Activated CD4-positive, alpha-beta T cell treated with anti-CD3 and anti-CD28 coated beads for 48 hours (primary cell): Measurements from ENCODE around the gene LRRC45.
A peak's percentile ranks its signal among the peaks of the same experiment; 100 is the strongest.

ENCODE experiments used
- DNase-seq: peaks from one replicate; pipeline ENCODE4 v3.0.0-alpha.2; 2020

LRRC45 gene

DNA sequence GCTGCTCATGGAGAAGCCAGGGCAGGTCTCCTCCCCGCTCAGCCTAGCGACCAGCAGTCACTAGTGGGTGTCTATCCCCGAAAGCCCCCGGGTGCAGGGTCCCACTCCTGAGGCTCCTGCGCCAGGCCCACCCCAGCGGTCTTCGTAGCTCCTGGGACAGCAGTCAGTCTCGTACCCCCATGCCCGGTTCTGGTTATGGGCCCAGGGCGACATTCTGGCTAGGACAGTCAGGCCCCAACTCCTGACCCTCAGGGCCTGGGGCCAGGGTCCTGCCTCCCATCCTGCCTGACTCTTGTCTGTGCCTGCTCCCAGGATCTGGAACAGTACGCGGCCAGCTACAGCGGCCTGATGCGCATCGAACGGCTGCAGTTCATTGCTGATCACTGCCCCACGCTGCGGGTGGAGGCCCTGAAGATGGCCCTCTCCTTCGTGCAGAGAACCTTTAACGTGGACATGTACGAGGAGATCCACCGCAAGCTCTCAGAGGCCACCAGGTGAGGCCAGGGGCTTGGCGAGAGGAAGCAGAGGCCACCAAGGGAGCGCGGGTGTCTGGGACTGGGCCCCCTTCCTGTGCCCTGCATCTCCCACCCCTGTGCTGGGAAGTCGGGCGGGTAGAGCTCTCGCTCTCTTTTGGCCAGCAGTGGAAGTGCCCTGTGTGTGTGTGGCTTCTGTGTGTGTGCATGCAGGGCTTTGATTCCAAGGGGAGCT, 30.6 kb downstream of the LRRC45 start:
- no peak for DNase-seq

DNA sequence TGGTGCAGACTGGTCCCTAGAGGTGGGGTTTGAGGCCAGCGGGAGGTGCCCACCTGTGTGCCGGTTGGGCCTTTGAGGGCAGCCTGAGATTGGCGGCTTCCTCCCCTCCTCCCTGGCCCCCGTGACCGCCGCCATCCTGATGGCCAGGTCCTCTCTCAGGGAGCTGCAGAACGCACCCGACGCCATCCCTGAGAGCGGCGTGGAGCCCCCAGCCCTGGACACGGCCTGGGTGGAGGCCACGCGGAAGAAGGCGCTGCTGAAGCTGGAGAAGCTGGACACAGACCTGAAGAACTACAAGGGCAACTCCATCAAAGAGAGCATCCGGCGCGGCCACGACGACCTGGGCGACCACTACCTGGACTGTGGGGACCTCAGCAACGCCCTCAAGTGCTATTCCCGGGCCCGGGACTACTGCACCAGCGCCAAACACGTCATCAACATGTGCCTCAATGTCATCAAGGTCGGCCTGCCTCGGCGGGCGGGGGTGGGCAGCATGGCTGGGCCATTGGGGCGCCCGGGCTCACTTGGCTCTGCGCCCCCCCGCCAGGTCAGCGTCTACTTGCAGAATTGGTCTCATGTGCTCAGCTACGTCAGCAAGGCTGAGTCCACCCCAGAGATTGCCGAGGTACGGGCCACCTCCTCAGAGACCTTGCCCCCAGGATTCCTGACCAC, 31.4 kb downstream of the LRRC45 start:
- DNase-seq, result no peak

DNA sequence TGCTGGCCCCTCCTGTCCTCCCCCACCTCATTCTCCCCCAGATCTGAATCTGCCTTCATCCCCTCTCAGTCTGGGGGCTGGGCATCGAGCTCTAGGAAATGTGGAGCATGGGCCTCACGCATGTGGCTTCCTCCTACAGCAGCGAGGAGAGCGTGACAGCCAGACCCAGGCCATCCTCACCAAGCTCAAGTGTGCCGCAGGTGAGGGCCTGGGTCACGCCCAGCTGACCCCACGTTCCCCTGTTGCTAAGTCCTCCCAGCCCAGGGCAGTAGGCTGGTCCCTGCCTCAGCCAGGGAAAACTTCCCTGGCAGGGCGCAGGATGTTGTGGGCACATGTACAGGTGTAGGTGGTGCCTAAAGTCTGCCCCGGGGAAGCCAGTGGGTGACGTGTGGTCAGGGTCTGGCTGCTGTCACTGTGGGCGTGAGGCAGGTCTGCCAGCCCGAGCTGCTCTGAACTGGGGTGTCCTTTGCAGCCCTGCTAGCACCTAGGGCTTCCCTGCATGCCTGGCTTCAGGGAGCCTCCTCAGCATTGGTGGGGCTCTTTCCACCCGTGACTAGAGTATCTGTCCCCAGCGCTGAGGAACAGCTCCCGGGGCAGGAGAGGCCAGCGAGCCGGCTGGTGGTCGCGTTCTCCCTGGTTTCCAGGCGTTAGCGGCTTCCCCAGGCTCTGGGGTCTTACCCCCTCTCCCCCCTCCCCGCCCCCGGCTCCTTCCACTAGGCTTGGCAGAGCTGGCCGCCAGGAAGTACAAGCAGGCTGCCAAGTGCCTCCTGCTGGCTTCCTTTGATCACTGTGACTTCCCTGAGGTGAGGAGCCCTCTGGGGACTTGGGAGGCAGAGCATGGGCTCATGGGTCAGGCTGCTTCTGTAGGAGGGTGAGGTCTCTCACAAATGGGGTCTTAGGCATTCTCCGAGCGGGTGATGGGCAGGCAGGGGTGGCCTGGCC, 32.2 kb downstream of the LRRC45 start:
- DNase-seq, result no peak

DNA sequence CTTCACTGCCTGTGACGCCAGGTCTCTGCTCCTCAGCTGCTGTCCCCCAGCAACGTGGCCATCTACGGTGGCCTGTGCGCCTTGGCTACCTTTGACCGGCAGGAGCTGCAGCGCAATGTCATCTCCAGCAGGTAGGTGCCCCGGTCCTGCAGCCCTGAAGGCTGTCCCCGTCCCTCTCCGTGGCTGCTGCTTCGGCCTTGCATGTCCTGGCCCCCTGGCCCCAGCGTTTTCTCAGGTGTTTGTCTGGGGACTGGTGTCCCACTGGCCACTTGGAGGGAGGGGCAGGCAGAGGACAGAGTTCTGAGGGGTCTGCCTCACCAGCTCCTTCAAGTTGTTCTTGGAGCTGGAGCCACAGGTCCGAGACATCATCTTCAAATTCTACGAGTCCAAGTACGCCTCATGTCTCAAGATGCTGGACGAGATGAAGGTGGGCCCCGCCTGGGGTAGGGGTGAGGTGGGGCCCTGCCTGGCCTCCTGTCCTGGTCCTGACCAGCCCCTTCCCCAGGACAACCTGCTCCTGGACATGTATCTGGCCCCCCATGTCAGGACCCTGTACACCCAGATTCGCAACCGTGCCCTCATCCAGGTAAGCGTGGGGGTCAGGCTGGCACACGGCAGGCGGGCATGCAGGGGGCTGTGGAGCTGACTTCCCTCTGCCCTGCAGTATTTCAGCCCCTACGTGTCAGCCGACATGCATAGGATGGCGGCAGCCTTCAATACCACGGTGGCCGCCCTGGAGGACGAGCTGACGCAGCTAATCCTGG, 33.0 kb downstream of the LRRC45 start:
- no peak for DNase-seq

DNA sequence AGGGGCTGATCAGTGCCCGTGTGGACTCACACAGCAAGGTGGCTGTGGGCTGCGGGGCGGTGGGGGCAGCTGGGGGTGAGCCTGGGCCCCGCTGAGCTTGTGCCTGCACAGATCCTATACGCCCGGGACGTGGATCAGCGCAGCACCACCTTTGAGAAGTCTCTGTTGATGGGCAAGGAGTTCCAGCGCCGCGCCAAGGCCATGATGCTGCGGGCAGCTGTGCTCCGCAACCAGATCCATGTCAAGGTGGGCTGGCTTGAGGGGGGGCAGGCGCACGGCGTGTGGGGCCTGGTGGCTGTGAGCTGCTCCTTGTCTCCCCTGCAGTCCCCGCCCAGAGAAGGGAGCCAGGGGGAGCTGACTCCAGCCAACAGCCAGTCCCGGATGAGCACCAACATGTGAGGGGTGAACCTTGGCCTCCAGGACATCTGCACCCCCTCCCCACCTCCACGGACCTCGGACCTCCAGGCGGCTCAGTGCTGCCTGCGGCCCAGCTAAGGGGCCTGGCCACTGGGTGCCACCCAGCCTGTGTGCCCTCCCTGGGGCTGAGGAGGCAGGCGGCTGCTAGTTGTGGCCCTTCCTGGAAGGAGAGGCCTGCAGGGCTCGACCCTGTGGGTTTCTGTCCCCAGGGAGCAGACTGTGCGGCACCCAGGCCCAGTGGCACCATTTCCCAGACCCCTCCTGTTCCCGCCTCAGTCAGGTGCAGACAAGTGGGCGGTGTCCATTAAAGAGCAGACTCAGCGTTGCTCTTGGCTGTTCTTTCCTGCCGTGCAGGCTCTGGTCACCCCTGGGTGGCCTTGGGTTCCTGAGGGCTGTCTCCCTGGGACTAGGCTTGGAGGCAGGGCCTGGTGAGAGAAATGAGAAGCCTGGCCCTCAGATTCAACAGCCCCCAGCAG, 33.9 kb downstream of the LRRC45 start:
- DNase-seq, result no peak

DNA sequence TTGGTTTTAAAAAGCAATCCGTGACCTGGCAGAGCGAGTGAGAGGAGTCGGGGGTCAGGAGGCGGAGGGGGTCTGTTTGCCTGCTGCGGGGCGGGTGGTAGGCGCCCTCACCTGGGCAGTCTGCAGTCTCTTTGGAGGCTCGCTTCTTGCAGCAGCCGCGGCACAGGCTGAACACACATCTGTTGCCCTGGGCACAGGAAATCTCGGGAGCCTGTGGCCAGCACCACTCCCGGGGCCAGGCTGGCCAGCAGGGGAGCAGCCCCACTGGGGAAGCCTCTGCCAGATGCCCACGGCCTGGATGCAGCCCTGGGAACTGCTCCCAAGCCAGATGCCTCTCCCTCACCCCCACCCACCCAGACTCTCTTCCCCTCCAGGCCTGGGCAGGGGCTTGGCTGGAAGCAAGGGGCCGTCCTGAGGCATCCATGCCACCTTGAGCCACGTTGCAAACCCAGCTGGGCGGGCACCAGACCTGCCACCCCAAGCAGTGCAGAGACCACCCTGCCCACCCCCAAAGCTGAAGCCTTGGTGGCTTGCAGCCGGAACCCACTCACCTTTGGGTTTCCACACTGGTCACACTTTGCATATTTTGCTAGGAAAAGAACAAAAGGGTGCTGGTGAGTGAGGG, 35.2 kb downstream of the LRRC45 start:
- DNase-seq, result no peak

DNA sequence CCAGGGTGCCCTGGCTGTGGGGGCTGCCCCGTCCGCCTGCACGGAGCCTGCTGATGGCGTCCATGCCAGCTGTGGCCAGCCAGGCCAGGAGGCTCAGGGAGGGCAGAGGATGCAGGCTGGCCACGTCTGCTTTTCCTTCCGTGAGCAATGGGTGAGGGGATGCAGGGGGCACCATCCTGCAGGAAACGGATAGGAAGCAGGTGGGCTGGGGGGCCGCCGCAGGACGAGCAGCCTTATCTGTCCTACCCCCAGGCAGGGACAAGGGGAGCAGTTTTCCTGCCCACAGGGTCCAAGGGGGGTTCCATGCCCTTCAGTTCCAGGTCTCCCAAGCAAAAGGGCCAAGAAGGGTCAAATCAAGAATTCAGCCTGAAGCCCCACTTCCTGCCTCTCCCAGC, 35.7 kb downstream of the LRRC45 start:
- DNase-seq, result no peak

DNA sequence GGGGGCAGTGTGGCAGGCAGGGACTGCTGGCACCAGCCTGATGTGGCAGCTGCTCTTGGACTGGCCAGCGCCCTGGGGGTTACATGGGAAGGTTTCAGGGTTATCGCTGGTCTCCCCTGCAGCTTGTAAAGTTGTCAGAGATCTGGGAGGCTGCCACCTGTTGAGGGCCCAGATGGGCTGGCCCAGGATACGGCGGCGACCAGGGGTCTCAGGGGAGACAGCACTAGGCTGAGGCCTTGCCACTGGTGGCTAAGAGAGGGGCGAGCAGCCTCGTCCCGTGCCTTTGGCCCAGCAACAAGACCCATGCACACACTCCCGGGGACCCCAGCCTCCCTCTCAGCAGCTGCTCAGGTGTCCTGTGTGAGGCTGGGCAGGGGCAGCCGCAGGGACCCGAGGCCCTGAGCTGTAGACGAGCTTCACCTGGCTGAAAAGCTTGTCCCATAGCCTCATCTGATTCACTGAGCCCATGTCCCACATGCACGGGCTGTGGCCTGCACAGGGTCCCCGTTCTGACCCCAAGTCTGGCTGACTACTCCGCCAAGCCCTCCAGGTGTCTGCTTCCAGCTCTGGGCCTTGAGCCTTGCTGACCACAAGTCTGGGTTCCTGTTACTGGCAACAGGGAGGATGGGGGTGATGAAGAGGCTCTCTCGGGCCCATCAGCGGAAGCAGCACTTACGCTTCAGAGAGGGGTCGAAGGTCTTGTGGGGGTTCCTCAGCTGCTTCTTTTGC, 36.3 kb downstream of the LRRC45 start:
- no peak for DNase-seq

DNA sequence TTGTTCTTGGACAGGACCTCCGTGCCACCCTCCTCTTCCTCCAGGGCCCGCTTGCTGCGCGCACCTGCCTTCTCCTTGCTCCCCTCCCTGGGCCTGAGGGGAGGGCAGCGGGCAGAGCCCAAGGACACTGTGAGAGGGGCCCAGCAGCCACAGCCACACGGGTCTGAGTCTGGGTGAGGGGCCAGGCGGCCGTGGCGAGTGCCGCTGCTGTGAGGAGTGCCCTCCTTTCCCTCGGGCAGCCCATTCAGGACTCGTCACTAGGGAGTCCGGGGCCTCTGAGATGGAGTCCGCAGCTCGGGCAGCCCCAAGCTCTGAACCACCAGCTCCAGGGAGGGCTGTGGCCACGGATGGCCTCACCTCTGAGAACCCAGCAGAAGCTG, 36.9 kb downstream of the LRRC45 start:
- no peak for DNase-seq

DNA sequence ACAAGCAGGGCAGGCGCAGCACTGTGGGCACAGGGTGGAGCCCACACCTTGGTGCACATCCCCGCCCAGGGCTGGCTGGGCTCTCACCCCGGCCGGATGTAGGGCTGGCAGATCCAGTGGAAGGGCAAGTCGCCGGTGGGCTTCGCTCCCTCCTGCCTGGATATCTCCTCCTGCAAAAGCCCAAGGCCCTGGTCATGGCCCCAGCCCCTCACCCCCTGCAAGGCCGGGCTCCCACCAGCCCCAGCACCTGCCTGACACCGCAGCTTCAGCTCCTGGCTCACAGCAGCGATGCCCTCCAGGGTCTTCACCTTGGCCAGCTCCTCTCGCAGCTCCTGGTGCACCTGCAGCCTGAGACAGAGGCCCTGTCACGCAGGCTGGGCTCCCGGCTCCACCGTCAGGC, 37.5 kb downstream of the LRRC45 start:
- DNase-seq, result no peak

DNA sequence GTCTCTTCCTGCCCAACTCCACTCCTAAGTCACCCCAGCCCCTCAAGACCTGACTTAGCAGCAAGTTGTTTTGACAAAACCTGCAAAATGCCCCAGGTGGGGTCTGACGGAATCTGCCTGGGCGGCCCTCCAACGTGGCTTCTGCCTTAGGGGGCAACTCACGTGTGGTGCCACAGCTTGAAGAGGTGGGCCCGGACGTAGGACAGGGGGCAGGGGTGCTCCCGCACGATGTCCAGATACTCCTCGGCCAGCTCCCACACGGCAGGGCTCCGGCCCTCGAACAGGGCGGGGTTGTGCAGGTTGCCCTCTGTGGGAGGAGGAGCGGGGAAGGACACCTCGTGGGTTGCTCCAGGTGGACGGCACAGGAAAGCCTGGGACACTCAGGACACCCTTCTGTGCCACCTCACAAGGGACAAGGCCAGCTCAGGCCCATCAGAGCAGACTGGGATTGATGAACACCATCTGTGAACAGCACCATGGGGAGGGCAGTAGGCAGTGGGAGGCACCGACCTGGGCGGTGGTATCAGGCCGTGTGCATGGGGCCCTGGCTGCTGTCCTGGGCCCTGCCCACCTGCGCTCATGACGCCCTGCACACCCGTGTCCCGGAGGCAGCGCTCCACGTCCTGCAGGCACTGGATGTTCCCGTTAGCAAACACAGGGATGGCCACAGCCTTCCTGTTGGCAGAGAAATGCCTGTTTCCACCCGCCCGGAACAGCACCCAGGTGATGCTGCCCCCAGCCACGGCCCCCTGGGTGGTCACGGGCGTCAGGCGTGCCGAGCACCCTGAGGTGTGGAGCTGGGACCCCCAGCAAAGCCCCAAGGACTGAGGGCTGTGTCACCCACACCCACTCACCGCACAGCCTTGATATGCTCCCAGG, 38.2 kb downstream of the LRRC45 start:
- no peak for DNase-seq

DNA sequence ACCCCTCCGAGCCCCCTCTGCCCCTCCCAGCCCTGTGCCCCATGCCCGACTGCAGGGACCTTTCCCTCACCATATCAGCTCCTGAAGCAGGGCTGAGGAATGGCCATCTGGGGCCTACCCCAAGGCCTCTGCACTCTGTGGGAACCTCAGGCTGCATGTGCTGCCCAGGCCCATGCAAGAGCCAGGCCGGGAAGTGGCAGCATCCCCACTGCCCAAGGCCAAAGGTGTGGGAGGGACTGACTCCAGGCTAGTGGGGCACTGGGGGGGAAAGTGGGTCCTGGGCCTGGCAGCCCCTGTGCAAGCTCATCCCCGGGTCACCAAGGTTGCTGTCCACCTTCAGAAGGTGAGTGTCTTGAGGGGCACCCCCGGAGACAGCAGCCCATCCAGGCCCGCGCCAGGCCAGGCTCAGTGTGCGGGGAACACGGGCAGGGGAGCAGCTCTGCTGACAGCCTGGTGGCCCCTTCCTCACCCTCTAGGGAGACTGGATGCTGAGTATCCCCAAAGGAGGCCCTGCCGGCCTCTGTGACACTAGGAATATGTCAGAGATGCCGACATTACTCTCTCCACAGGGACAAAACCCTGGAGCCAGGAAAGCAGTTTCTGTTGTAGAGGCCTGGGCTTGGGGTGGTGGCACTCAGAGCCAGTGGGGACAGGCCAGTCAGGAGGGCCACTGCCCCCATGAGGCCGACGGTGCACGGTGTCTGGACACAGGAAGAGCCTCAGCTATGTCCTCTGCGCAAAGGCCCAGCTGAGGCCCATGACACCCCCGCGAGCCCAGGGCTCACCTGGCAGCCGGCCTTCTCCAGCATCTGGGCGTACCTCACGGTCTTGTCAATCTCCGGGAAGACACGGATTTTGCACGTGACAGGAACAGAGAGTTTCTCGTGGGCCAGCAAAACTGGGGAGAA, 39.2 kb downstream of the LRRC45 start:
- DNase-seq, result no peak

DNA sequence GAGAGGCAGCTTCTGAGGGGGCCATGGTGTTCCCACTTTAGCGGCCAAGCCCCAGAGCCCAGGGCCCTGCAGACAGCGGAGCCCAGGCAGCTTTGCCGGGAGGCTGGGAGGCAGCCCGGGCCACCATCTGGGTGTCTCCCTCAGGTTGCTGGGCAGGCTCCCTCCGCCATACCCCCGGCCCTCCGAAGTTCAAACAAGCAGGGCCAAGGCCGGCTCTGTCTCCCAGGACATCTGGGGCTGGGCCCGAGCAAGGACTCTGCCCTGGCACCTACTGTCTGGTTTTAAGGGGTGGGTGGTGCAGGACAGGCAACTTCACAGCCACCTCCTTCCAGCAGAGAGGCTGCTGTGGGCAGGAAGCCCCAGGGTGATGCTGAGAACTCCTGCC, 39.9 kb downstream of the LRRC45 start:
- DNase-seq, result no peak

DNA sequence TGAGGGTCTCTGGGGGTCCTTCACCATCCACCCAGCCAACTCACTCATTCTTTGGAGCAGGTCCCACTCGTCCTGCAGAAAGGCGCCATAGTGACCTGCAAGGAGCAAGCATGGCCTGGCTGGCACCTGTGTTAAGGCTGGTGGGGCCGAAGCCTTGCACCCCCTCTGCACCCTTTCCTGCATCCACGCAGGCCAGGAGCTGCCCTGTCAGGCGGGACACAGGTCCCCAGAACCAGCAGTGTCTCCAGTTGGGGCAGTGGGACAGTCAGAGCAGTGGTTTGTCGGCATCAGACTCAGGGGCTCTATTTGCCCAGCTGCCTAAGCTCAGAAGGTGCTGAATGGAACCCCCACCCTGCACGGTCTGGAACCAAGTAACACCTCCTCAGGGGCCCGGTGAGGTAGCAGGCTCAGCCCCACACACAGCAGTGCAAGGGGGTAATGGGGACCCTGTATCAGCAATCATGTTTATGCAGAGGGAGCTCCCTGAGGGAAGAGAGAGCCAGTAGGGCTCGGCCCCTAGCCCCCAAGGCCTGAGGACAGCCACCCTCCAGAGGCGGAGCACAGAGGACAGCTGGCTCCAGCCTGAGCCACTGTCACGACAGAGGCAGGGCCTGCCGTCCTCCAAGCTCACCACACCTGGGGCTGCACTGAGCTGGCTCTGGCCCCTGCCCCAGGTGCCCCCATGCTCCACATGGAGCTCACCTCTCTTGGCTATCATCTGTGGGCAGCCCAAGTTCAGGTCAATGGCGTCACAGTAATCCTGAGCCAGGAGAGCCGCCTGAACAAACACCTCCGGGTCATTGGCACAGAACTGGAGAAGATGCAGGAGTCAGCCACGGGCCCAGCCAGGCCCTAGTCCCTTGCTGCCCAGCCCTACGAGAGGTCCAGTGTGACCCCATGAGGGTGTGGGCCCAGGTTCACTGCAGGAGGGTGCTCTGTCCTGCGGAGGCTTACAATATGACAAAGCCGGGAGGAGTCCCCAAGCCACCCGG, 40.6 kb downstream of the LRRC45 start:
- DNase-seq, result no peak

DNA sequence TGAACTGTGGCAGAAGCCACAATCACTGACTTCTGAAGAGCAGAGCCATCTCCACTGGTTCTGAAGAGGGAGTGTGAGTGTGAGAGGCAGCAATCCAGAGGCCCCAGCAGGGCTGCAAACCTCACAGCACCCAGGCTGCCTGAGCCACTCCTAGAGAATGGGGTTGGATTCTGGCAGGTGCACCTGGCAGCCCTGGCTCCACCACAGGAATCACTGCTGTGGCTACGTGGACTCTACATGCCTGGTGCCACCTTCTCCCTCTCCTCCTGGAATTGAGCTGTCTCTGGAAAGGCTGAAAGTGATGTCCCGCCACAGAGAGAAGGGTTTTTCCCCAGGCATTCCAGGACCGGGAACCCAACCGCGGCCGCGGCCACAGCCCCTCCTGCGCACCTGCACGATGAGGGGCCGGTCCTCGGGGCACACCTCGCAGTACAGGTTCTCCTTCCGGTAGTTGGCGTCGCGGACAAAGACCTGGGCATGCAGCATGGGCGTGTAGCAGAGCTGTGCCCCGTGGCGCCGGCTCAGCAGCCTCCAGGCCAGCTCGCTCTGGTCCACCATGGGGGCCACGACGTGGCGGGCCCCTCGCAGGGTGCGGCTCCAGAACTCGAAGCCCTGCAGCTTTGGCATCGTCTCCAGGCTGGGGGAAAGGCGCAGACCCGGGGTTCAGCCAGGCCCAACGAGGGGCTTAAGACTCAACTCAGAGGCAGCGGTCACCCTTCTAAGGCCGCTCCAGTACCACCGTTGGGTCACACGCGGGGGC, 41.5 kb downstream of the LRRC45 start:
- no peak for DNase-seq

DNA sequence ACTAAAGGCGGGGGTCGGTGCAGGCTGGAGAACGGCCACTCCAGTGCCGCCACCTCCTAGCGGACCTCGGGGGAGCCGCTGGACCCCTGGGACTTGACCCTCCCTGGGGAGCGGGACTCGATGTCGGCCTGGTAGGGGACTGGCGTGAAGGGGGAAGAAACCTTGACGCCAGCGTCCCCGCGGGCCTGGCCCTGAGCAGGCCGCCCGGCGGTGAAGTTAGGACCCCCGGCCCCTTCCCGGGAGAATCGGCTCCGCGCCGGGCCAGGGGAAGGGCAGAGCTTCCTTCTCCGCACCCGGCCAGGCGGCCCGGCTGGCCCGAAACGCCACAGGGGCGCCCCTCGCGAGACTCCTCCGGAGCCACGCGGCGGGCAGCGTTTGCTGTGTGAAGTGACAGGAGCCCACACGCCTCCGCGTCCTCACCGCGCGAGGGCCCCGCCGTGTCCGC, 42.1 kb downstream of the LRRC45 start:
- peak; percentile 49 for DNase-seq
